ENCODE data around the gene ORC3.

- TF ChIP-seq POLR2A (IDR thresholded peaks at IDR 0.05; ENCODE audit: low read depth, low read length), result no peak
- TF ChIP-seq POLR2AphosphoS5 (IDR thresholded peaks at IDR 0.05; ENCODE audit: low read depth, low read length), result no peak
- TF ChIP-seq TAF1 (IDR thresholded peaks at IDR 0.05; ENCODE audit: low read depth, low read length), result no peak
- TF ChIP-seq POU2F2 (IDR thresholded peaks at IDR 0.05; ENCODE audit: low read depth, low read length), result no peak
Measured at GRCh38 chr6:87572021-87572420, 17.9 kb upstream of the ORC3 start.
